ENCODE results near the gene SPATS2L. TPM values are rescaled to one million over a fixed set of nuclear protein-coding genes. Genes with fewer than 3 reads are reported as not detected.

The SPATS2L gene
- total RNA-seq, 6 donors from 2014 or later: 57.6 to 127 (median 80.4) TPM

DNA sequence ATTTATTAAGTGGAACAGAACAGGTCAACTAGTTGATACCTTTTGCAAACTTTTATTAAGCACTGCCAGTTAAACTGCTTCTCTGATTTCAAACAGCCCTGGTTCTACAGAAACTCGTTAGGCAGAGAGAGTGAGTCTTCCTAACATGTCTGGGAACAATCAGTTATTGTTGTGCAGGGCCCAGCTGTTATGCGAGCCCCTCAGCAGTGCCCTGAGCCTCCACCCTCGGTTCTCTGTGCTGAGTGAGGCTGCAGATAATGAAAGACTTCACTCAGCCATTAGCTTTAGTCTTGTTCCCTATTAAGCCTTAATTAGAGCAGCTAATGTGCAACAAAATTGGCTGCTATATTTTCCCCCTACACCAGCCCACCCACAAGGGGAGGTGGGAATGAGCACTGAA, 163.7 kb downstream of the SPATS2L start:
- Histone ChIP-seq H3K27ac (no peak overlapping the region), H3K4me3 (no peak overlapping the region), H3K27me3 (no peaks in the 10 kb centered on the region), H3K36me3 (peaks cover 3 to 73% (median 35%) of the 10 kb centered on the region in 4 donors), H3K9me3 (no peaks in the 10 kb centered on the region), H3K4me1 (no peaks in the 10 kb centered on the region)
- TF ChIP-seq POLR2A (IDR thresholded peaks at IDR 0.05) (no peak), POLR2AphosphoS5 (IDR thresholded peaks at IDR 0.05) (no peak), EP300 (IDR thresholded peaks at IDR 0.05) (no peak)
- TF ChIP-seq, protein P1, sequence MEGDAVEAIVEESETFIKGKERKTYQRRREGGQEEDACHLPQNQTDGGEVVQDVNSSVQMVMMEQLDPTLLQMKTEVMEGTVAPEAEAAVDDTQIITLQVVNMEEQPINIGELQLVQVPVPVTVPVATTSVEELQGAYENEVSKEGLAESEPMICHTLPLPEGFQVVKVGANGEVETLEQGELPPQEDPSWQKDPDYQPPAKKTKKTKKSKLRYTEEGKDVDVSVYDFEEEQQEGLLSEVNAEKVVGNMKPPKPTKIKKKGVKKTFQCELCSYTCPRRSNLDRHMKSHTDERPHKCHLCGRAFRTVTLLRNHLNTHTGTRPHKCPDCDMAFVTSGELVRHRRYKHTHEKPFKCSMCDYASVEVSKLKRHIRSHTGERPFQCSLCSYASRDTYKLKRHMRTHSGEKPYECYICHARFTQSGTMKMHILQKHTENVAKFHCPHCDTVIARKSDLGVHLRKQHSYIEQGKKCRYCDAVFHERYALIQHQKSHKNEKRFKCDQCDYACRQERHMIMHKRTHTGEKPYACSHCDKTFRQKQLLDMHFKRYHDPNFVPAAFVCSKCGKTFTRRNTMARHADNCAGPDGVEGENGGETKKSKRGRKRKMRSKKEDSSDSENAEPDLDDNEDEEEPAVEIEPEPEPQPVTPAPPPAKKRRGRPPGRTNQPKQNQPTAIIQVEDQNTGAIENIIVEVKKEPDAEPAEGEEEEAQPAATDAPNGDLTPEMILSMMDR (IDR thresholded peaks at IDR 0.05): no peak
- ATAC-seq (ENCODE audit: low FRiP score in 2 of 2): no peak
- 86 to 92% methylated on average over 3 of the region's 3 CpGs for WGBS, 2 donors
- no peak for DNase-seq

DNA sequence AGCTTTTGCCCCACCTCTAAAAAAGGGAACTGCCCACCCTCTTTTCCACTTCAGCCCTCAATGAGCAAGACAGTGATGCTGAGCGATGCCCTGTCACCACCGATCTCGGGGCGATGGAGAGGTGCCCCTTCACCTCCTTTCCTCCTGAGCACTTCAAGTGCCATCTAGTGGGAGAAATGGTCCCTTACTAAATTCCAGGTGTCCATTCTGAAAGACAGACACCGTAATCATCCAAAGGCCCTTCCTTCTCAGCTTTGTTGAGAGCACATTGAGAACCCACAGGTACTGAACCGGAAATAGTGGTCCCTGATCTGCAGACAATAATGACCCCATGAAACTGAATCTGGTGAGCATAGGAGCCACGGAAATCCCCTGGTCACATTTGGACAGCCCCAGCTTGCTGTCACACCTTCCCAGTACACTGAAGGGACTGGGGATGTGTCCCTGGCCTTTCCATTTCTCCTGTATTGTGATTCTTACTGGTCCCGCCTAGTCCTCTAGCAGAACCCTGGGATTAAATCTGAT, 164.9 kb downstream of the SPATS2L start:
- H3K4me1 ChIP-seq: no peaks in the 10 kb centered on the region
- no peak overlapping the region for H3K27ac ChIP-seq
- DNase-seq (no peak), ATAC-seq (ENCODE audit: low FRiP score in 2 of 2) (no peak)
- 57 to 61% methylated on average over 8 of the region's 8 CpGs for WGBS, 2 donors
- H3K36me3 ChIP-seq: peaks cover 3 to 75% (median 38%) of the 10 kb centered on the region in 4 donors
- H3K9me3 ChIP-seq: no peaks in the 10 kb centered on the region
- H3K27me3 ChIP-seq: no peaks in the 10 kb centered on the region
- TF ChIP-seq, protein P1 (IDR thresholded peaks at IDR 0.05): peak in 5 of 6 experiments; percentile 29 to 46 (median 33)
- no peak for TF ChIP-seq EP300 (IDR thresholded peaks at IDR 0.05)
- no peak overlapping the region for H3K4me3 ChIP-seq

DNA sequence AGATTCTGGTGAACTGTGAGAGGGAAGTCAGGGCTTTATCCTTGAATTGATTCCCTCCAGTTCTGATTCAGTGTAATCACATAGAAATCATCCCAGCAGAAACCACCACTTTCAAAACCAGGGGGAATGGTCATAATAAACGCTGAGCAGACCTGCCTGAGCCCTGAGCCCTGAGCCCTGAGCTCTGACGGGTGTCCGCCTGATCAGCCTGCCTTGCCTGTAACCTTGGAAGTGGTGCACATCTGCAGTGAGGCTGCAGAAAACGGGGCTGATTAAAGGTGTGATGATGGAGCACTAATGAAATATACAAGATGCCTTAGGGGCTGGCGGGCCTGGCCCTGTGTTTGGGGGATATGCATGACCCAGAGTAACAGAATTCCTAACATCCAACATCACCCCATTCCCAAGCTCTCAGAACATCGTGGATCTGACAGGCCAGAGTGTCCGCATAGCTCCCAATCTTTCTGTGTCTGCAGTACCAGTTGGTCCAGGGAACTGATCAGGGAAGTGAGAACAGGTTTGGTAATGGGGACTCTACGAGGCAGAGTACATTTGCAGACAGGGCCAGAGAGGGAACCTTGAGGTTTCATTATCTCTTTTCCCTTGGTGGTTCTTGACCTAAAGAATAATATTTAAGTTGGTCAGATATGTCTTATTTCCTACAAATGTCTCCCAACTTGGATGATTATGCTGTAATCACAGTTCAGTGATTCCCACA, 165.6 kb downstream of the SPATS2L start:
- ATAC-seq (ENCODE audit: low FRiP score in 2 of 2) (no peak), DNase-seq (no peak)
- Histone ChIP-seq H3K4me3 (no peak overlapping the region), H3K27me3 (no peaks in the 10 kb centered on the region), H3K27ac (no peak overlapping the region), H3K36me3 (peaks cover 3 to 82% (median 41%) of the 10 kb centered on the region in 4 donors), H3K9me3 (no peaks in the 10 kb centered on the region), H3K4me1 (no peaks in the 10 kb centered on the region)
- TF ChIP-seq, protein P1 (IDR thresholded peaks at IDR 0.05): no peak
- no peak for TF ChIP-seq POLR2A (IDR thresholded peaks at IDR 0.05)
- no peak for TF ChIP-seq POLR2AphosphoS5 (IDR thresholded peaks at IDR 0.05)
- TF ChIP-seq EP300 (IDR thresholded peaks at IDR 0.05): no peak
- WGBS, 2 donors: 89 to 91% methylated on average over 8 of the region's 8 CpGs

DNA sequence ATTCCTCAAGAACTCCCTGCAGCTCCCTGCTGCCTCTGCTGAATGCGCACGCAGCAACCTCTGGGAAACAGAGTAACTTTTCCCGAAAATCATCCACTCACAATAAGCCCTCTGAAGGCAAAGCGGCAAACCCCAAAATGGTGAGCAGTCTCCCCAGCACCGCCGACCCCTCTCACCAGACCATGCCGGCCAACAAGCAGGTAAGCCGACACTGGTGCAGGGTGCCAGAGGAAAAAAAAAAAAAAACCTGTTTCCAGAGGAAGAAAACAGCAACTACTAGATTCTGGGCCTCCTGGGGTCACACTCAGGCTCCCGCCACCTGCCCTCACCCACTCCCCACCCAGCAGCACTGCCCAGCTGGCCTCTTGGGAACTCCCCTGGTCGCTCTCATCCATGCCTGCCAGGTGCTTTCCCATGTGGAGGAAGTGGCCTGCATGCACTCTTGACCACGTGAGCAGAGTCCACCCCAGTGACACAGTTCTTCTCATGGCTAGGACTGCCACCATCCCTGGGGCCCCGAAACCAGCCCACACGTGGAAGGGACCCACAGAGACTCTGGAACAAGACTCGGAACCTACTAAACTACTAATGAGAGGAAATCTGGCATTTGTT, 166.5 kb downstream of the SPATS2L start:
- no peaks in the 10 kb centered on the region for H3K9me3 ChIP-seq
- H3K27me3 ChIP-seq: no peaks in the 10 kb centered on the region
- TF ChIP-seq, protein P1 (IDR thresholded peaks at IDR 0.05): no peak
- no peaks in the 10 kb centered on the region for H3K4me1 ChIP-seq
- H3K4me3 ChIP-seq: no peak overlapping the region
- DNase-seq (peak in 1 of 2 donors; percentile 35), ATAC-seq (ENCODE audit: low FRiP score in 2 of 2) (no peak)
- no peak overlapping the region for H3K27ac ChIP-seq
- WGBS, 2 donors: 95 to 98% methylated on average over 14 of the region's 14 CpGs
- H3K36me3 ChIP-seq: peaks cover 3 to 82% (median 46%) of the 10 kb centered on the region in 4 donors
